NCI-H1694 (cell line): ENCODE measurements around the gene UBL7.

Experiments used
- DNase-seq: peaks from one replicate; lab custom pipeline; 2025; lab: John Stamatoyannopoulos, UW

UBL7 gene

DNA sequence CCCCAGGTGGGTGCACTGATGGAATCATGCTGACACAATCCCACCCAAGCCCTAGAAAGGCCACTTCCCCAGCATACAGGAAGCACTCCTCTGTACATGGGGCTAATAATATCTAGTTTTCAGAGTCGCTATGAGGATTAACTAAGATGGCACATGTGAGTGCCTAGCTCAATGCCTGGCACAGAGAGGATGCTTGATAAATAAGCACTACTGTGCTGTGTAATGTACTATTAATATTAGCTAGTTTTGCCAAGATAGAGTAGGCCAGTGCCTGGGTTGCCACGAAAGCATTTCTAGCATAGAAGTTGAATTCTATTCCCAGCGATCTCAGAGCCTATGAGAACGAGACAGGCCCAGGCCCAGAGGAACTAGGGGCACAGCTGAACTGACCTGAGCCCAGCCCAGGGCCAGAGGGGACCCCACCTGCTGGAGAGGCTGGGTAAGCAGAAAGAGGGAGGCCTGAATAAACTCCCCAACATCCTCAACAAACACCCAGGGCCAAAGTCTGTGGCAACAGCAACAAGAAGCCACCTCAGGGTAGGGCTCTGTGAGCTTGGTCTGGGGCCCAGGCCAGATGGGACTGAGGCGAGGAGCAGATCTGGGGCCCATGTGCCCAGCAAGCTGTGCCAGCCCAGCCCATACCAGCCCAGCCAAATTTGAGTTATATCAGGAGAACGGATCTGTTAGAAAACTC is 19.6 kb downstream of the UBL7 start:
- DNase-seq = no peak

GRCh38 chr15:74438721-74439316 is 22.1 kb downstream of the UBL7 start:
- DNase-seq = peak; percentile 58

DNA sequence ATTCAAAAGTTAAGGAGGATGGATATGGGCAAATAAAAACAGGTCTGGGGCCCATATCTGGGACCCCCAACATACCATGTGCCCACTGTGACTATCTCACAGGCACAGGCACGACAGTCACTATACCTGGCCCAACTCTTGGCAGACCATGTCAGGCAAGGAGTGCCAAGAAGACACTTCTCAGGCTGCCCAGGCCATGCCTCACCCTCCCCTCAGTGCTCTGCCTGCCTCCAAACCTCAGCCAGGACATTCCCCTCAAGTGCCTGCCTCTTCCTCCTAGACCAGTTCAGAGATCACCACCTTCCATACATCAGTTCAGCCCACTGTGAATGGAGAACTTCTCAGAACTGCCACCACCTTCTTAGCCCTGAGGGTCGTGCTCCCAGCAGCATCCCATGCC is 22.8 kb downstream of the UBL7 start:
- DNase-seq = no peak

DNA sequence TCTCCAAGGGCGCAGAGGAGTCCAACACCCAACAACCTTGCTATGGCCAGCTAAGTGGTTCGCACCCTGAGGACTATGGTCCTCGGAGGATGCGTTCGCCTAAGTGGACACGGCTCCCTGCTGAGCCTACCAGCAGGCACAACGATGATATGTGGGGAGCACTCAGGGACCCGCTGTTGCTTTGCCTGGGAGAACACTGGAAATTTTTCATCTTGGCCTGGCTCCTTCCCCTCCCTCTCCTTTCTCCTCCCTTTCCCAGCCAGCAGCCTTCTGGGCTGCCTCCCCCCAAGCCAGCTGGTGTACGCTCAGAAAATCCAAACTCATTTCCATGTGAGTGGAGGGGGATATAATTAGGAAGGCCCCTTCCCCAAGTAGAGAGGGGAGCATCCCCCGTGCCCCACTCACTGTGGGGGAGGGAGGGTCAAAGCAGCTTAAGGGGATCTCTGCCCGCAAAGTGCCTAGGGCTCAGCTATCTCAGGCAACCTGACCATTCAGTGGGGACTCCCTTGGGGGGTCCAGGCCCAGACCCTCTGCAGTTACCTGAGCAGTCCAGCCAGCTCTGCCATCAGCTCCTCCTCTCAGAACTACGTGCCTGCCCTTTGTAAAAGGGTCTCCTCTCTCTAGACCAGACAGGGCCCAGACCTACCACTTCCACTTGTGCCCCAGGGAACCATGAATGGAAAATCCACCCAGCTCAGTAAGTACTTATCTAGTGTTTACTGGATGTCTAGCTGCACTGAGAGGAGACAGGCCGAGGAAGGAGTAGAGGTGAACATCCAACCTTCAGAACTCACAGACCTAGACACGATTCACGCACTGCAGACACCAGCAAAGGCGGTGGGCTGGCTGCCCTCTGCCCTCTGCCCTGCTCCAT is 26.5 kb downstream of the UBL7 start:
- no peak for DNase-seq

GRCh38 chr15:74433592-74434262 is 27.2 kb downstream of the UBL7 start, which contains the start of gene SEMA7A:
Gene SEMA7A, minus strand, starts transcription at chr15:74433958. Its CDS starts 40 bp downstream, at chr15:74433918.
- no peak for DNase-seq

- no peak for DNase-seq
Observed at GRCh38 chr15:74432968-74433591, 27.9 kb downstream of the UBL7 start.

GRCh38 chr15:74432271-74432967 is 28.5 kb downstream of the UBL7 start:
- no peak for DNase-seq

DNA sequence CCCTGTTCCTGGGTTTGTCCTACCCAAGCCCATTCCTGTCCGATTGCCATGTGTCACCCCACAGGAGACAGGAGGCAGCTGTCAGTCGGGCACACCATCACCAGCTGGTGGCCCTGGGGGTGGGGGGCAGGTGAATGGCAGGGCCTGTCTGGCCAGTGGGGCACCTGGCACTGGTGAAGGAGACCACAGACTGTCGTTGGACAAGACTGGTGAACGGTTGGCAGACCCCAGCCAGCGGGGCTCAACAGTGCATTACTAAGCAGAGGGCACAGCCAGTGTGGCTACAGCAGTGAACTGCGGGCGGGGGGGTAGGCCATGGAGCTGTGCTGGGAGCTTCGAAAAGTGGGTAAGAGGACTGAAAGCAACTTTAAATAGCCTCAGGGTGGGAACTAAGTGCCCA is 29.3 kb downstream of the UBL7 start:
- DNase-seq = no peak

DNA sequence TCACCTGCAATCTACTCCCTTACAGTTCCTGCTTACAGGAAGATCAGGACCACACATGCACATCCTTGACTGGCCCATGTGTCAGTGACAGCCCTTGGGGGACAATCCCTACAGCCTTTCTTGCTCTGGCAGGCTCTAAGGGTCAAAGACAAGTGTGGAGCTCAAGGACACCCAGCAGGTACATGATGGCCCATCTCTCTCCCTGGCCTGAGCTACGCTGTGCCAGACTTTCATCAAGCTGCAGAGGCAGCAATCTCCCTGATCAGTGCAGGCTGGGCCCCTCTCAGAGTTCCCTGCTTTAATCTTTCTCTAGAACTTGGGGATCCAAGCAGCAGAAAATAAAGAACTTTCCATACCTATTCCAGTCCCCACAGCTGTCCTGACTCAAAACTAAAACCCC is 29.8 kb downstream of the UBL7 start:
- DNase-seq = no peak

DNA sequence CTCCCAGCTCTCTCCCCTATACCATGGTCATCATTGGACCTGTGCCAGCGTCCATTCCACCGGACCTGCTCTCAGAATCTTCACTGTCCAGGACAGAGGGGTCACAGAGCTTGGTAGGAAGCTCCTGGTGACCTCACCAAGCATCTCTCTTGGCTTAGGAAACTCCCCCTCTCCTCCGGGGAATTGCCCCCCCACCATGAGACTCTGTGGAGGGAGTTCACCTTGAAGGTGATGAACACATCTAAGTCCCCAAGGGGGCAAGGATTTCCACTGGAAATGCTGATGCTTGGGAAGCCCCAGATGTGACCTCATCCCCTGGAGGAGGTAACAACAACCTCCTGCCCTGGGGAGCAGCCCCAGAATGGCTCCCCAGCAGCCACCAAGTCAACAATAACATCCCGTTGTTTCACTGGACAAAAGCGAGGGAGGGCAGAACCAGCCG is 30.4 kb downstream of the UBL7 start:
- no peak for DNase-seq

GRCh38 chr15:74429781-74430400 is 31.1 kb downstream of the UBL7 start:
- no peak for DNase-seq

GRCh38 chr15:74428970-74429780 is 31.8 kb downstream of the UBL7 start:
- no peak for DNase-seq

GRCh38 chr15:74428442-74428787 is 32.5 kb downstream of the UBL7 start:
- DNase-seq = no peak

GRCh38 chr15:74427607-74428441 is 33.1 kb downstream of the UBL7 start:
- DNase-seq = no peak

- no peak for DNase-seq
Observed at GRCh38 chr15:74426404-74427281, 34.3 kb downstream of the UBL7 start.

DNA sequence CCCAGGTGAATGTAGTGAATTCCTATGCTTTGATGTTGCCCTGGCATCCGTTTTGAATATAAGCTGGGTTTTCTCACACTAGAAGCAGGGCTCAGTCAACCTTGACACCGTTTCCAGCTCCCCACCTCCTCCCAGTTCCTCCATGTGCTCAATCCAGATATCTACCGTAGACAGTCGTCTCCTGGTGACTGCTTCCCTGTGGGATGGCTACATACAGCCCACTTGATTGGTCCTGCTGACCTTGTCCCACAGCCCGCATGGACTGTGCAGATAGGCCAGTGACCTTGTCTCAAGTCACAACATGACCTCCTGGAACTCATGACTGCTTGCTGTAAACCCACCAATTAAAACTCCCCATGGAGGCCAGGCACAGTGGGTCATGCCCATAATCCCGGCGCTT is 35.3 kb downstream of the UBL7 start:
- no peak for DNase-seq

GRCh38 chr15:74424901-74425528 is 35.9 kb downstream of the UBL7 start:
- no peak for DNase-seq
